GM10266 (cell line): ENCODE data around the gene ZNF526.
"Not testable (repeated sequence)": the region's sequence is repeated elsewhere in the genome, so short reads cannot be mapped to it uniquely, and the experiment has no call there.

Source experiments
- DNase-seq: peaks from one replicate; pipeline ENCODE4 v3.0.0; 2012; ENCODE audit errors: extremely low spot score
- CTCF ChIP-seq: IDR thresholded peaks from 2 replicates; pipeline ENCODE4 v1.5.1; 2012; ENCODE audit warnings: mild to moderate bottlenecking, low read depth; ENCODE audit not compliant: control insufficient read depth, insufficient read depth; ENCODE audit errors: missing control alignments

ZNF526 gene

DNA sequence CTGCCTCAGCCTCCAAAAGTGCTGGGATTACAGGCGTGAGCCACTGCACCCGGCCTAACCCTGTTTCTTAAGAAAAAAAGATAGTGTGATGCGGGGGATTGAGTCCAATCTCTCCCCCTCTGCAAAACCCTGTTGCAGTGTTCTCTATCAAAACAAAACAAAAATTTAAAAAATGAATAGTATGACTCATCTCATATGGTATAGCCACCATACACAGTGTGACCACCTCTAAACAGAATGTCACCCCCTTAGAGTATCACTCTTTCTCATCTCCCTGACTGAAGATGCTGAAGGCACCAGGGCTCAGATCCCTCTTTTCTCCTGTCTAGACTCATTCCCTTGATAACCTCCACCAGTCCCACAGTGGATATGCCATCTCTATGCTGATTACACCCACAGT is 41.7 kb downstream of the ZNF526 start:
- no peak for DNase-seq
- TF ChIP-seq CTCF: no peak

DNA sequence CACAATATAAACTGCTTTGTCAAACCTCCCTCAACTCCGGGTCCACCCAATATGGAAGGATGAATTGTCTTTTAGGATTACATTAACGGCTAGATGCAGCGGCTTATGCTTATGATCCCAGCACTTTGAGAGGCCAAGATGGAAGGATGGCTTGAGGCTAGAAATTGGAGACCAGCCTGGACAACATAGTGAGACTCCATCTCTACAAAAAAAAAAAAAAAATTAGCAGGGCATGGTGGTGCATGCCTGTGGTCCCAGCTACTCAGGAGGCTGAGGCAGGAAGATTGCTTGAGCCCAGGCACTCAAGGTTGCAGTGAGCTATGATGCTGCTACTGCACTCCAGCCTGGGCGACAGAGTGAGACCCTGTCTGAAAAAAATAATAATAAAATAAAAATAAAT is 46.0 kb downstream of the ZNF526 start:
- DNase-seq: not testable (repeated sequence)

- DNase-seq: not testable (repeated sequence)
Observed at GRCh38 chr19:42266928-42267603, 47.0 kb downstream of the ZNF526 start.

GRCh38 chr19:42267644-42268141 is 47.6 kb downstream of the ZNF526 start:
- no peak for TF ChIP-seq CTCF
- no peak for DNase-seq

- peak; percentile 92 for DNase-seq
- TF ChIP-seq CTCF: no peak
Observed at GRCh38 chr19:42268142-42268703, 48.1 kb downstream of the ZNF526 start.

- no peak for TF ChIP-seq CTCF
- peak; percentile 97 for DNase-seq
Observed at GRCh38 chr19:42268704-42269477, 48.8 kb downstream of the ZNF526 start, which contains the start of gene CIC. TSS of gene CIC (plus strand) at chr19:42269252. CDS start at chr19:42271784, 2,532 bp downstream.

- no peak for TF ChIP-seq CTCF
Observed at GRCh38 chr19:42269478-42270345, 49.6 kb downstream of the ZNF526 start.

More at GRCh38 chr19:42269478-42270345, 49.6 kb downstream of the ZNF526 start:
- no peak for DNase-seq
